K562 (cell line): Measurements from ENCODE around the gene OR2H2. TPM values are rescaled to one million over a fixed set of nuclear protein-coding genes. Genes with fewer than 3 reads are reported as not detected.
A peak's percentile ranks its signal among the peaks of the same experiment; 100 is the strongest.

Source experiments
- ATF6 ChIP-seq: sonication (generic); formaldehyde crosslinking; IDR thresholded peaks from 2 replicates; pipeline ENCODE4 v1.4.0; 2020; ENCODE audit warnings: mild to moderate bottlenecking, missing genetic modification reagents
- CBX8 ChIP-seq: fragments of 200-600 bp; sonication (generic); IDR thresholded peaks from 2 replicates; pipeline ENCODE4 v1.6.1; 2012; ENCODE audit warnings: borderline replicate concordance, mixed run types, low read depth, mild to moderate bottlenecking, moderate library complexity, mixed read lengths, low read length, control low read depth, inconsistent platforms; ENCODE audit not compliant: poor library complexity, severe bottlenecking; ENCODE audit errors: extremely low read depth
- DMBX1 ChIP-seq: fragments of 250-450 bp; sonication (Bioruptor Pico); IDR thresholded peaks from 2 replicates; pipeline ENCODE4 v1.8.0; 2022; ENCODE audit warnings: inconsistent platforms, mild to moderate bottlenecking, moderate library complexity, borderline replicate concordance
- HDAC1 ChIP-seq, 2 experiments: fragments of 450-650 bp; IDR thresholded peaks; 2 replicates each; pipeline ENCODE4 v1.6.1; 2016 to 2017; ENCODE audit warnings: inconsistent platforms in 1 of 2, mild to moderate bottlenecking in 1 of 2, moderate library complexity in 1 of 2
- NKRF ChIP-seq: fragments of 450-650 bp; IDR thresholded peaks from 2 replicates; pipeline ENCODE4 v1.6.1; 2016; ENCODE audit warnings: borderline replicate concordance
- PHB2 ChIP-seq: fragments of 450-650 bp; IDR thresholded peaks from 2 replicates; pipeline ENCODE4 v1.6.1; 2017; ENCODE audit warnings: low read depth
- RBM25 ChIP-seq: fragments of 200-400 bp; formaldehyde crosslinking; IDR thresholded peaks from 2 replicates; pipeline ENCODE4 v1.6.1; 2018; ENCODE audit warnings: low read length, low read depth, moderate library complexity; ENCODE audit not compliant: severe bottlenecking
- RFX1 ChIP-seq: fragments of 450-650 bp; IDR thresholded peaks from 2 replicates; pipeline ENCODE4 v1.6.1; 2016; ENCODE audit warnings: mild to moderate bottlenecking, moderate library complexity
- SMAD2 ChIP-seq: fragments of 150-350 bp; IDR thresholded peaks from 2 replicates; pipeline ENCODE4 v1.6.1; 2014; ENCODE audit warnings: low read depth, mild to moderate bottlenecking, low read length
- ZNF232 ChIP-seq: sonication (generic); formaldehyde crosslinking; IDR thresholded peaks from 2 replicates; pipeline ENCODE4 v1.8.0; 2022; ENCODE audit warnings: mild to moderate bottlenecking, missing genetic modification reagents
- ZNF586 ChIP-seq: fragments of 450-650 bp; formaldehyde crosslinking; conservative IDR thresholded peaks from 2 replicates; pipeline ENCODE4 v1.4.0; 2020; ENCODE audit warnings: mild to moderate bottlenecking, moderate library complexity
- polyA plus RNA-seq, 8 experiments: library from polyadenylated mRNA; depleted of rRNA in 4 of 8; stranded (reverse) in 5 of 8; unstranded in 3 of 8; fragments of >200 nt; fragmentation: Nextera tagmentation in 2 of 8; fragmentation: Illumina TruSeq in 1 of 8; extraction: Ambion mirVana in 2 of 8; extraction: Trizol in 1 of 8; gene quantifications; 2 replicates each; pipeline versions ENCODE4 v1.2.1 to v1.2.3, GENCODE V29; 2011 to 2014; ENCODE audit warnings: inconsistent platforms in 1 of 8, missing spikeins in 1 of 8
- total RNA-seq, 7 experiments: library from RNA; depleted of rRNA in 6 of 7; stranded (reverse); fragments of >200 nt in 6 of 7; fragmentation: Illumina TruSeq in 2 of 7; extraction: Trizol in 2 of 7; gene quantifications; 2 replicates each; pipeline versions ENCODE4 v1.2.1 to v1.2.3, GENCODE V29; 2011 to 2021; ENCODE audit warnings: low replicate concordance in 1 of 7
- TF ChIP-seq, protein P1 (sequence below): fragments of 150-350 bp; conservative IDR thresholded peaks from 2 replicates; pipeline ENCODE4 v1.6.1; 2014; ENCODE audit warnings: low read length
- TF ChIP-seq, protein P2 (sequence below), 3 experiments: IDR thresholded peaks in 2 of 3; conservative IDR thresholded peaks in 1 of 3; 2 replicates each; pipeline ENCODE4 v1.5.1; 2011 to 2012; ENCODE audit warnings: low read length in 3 of 3, mild to moderate bottlenecking in 3 of 3, control low read depth in 2 of 3, improper control_type of control experiment in 1 of 3, inconsistent platforms in 1 of 3, low read depth in 1 of 3, mixed read lengths in 1 of 3, moderate library complexity in 1 of 3; ENCODE audit not compliant: insufficient read depth in 2 of 3

Gene OR2H2
- total and polyA plus RNA-seq, 9 of the 15 experiments (the other 6 are each of a cell fraction or from before 2014, with no cell fraction given): not detected

DNA sequence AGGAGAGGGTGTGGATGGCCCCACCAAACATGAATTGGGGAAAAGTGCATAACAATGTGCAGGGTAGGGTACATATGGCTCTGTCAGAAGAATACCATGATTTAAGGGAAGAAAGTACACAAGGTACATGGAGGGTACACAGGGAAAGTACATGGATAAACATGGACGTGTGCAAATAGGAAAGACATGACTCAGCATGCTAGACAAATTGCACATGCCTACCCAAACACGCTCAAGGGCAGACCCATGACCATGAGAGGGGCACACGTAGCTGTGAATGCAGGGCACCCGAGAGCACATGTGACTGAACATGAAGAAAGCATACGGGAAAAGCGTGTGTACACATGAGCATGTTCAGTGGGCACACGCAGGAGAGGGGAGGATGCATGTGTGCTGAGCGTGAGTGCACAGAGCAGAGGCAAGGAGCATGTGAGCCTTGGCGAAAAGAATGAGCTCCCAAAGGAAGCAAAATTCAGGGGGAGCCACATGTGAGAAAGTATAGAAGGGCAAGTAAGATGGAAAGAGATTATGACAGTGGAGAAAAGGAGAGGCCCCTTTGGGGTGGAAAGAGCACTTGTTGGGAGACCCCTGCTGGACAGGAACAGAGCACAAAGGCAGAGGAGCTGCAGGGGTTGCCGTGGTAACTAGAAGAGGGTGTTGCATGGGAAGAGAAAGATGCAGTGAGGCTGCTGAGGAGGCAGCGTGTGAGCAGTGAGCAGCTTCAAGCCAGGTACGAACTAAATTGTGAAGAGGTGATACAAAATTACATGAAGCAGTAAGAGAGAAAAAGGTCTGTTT, 17.8 kb downstream of the OR2H2 start (continued):
- TF ChIP-seq NKRF (no peak), RBM25 (no peak), HDAC1 (IDR thresholded peaks at IDR 0.05) (peak in 1 of 2 experiments; percentile 27; a peak in 1 of 4 replicates), PHB2 (no peak), RFX1 (peak; percentile 96), CBX8 (no peak), ZNF232 (no peak), ZNF586 (CRISPR knock-in tag) (no peak), DMBX1 (CRISPR knock-in tag) (no peak), ATF6 (CRISPR knock-in tag) (no peak), SMAD2 (no peak)
- TF ChIP-seq, protein P1, sequence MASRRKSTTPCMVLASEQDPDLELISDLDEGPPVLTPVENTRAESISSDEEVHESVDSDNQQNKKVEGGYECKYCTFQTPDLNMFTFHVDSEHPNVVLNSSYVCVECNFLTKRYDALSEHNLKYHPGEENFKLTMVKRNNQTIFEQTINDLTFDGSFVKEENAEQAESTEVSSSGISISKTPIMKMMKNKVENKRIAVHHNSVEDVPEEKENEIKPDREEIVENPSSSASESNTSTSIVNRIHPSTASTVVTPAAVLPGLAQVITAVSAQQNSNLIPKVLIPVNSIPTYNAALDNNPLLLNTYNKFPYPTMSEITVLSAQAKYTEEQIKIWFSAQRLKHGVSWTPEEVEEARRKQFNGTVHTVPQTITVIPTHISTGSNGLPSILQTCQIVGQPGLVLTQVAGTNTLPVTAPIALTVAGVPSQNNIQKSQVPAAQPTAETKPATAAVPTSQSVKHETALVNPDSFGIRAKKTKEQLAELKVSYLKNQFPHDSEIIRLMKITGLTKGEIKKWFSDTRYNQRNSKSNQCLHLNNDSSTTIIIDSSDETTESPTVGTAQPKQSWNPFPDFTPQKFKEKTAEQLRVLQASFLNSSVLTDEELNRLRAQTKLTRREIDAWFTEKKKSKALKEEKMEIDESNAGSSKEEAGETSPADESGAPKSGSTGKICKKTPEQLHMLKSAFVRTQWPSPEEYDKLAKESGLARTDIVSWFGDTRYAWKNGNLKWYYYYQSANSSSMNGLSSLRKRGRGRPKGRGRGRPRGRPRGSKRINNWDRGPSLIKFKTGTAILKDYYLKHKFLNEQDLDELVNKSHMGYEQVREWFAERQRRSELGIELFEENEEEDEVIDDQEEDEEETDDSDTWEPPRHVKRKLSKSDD: no peak
- TF ChIP-seq, protein P2, sequence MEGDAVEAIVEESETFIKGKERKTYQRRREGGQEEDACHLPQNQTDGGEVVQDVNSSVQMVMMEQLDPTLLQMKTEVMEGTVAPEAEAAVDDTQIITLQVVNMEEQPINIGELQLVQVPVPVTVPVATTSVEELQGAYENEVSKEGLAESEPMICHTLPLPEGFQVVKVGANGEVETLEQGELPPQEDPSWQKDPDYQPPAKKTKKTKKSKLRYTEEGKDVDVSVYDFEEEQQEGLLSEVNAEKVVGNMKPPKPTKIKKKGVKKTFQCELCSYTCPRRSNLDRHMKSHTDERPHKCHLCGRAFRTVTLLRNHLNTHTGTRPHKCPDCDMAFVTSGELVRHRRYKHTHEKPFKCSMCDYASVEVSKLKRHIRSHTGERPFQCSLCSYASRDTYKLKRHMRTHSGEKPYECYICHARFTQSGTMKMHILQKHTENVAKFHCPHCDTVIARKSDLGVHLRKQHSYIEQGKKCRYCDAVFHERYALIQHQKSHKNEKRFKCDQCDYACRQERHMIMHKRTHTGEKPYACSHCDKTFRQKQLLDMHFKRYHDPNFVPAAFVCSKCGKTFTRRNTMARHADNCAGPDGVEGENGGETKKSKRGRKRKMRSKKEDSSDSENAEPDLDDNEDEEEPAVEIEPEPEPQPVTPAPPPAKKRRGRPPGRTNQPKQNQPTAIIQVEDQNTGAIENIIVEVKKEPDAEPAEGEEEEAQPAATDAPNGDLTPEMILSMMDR (IDR thresholded peaks at IDR 0.05 in 2 of 3, conservative IDR thresholded peaks at IDR 0.05 in 1 of 3; ENCODE audit: insufficient read depth in 2 of 3, low read depth in 1 of 3, low read length in 3 of 3): peak; percentile 34 to 60 (median 59); a peak in 5 of 6 replicates
